LNCAP (cell line): ENCODE measurements around the gene AHCYL2.
A peak's percentile ranks its signal among the peaks of the same experiment; 100 is the strongest.

Source experiments
- TF ChIP-seq, protein P1 (sequence below): fragments of 450-650 bp; IDR thresholded peaks from 2 replicates; pipeline ENCODE4 v1.5.1; 2017; ENCODE audit warnings: mild to moderate bottlenecking

The AHCYL2 gene

DNA sequence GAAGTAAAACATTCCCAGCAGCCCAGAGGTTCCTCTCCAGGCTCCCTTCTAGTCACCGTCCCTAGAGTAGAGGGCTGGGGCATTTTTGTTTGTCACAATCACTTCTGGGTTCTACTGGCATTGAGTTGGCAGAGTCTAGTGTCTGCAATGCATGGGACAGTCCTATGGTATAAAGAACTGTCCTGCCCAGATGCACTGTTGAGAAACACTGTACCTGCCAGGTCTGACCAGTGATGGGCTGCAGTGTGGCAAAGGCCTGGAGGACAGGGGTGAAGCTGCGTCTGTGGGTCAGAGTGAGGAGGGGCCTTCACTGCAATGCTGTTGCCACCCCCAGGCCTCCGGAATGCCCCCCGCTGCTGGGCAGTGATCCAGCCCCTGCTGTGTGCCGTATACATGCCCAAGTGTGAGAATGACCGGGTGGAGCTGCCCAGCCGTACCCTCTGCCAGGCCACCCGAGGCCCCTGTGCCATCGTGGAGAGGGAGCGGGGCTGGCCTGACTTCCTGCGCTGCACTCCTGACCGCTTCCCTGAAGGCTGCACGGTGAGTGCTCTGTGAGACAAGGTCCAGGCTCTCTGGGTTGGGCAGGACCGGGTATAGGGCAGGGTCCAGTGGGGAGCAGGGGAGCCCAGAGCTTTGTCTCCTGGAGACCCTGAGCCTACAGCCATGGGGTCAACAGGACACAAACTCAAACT, 21.6 kb upstream of the AHCYL2 start:
- TF ChIP-seq, protein P1, sequence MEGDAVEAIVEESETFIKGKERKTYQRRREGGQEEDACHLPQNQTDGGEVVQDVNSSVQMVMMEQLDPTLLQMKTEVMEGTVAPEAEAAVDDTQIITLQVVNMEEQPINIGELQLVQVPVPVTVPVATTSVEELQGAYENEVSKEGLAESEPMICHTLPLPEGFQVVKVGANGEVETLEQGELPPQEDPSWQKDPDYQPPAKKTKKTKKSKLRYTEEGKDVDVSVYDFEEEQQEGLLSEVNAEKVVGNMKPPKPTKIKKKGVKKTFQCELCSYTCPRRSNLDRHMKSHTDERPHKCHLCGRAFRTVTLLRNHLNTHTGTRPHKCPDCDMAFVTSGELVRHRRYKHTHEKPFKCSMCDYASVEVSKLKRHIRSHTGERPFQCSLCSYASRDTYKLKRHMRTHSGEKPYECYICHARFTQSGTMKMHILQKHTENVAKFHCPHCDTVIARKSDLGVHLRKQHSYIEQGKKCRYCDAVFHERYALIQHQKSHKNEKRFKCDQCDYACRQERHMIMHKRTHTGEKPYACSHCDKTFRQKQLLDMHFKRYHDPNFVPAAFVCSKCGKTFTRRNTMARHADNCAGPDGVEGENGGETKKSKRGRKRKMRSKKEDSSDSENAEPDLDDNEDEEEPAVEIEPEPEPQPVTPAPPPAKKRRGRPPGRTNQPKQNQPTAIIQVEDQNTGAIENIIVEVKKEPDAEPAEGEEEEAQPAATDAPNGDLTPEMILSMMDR, result no peak

DNA sequence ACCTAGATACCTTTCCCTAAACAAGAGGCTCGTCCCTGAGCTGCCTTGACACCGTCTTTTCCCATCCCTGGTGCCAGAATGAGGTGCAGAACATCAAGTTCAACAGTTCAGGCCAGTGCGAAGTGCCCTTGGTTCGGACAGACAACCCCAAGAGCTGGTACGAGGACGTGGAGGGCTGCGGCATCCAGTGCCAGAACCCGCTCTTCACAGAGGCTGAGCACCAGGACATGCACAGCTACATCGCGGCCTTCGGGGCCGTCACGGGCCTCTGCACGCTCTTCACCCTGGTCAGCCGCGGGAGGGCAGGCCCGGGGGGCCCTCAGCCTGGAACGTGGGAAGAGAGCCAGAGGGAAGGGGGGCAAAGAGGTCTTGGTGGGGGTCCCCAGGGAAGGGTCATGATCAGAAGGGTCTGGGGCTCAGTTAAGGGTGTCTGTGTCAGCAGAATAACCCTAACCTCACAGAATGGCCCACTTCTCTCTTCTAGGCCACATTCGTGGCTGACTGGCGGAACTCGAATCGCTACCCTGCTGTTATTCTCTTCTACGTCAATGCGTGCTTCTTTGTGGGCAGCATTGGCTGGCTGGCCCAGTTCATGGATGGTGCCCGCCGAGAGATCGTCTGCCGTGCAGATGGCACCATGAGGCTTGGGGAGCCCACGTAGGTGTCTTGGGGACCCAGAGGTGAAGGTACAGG, 19.6 kb upstream of the AHCYL2 start:
- TF ChIP-seq, protein P1, result no peak

DNA sequence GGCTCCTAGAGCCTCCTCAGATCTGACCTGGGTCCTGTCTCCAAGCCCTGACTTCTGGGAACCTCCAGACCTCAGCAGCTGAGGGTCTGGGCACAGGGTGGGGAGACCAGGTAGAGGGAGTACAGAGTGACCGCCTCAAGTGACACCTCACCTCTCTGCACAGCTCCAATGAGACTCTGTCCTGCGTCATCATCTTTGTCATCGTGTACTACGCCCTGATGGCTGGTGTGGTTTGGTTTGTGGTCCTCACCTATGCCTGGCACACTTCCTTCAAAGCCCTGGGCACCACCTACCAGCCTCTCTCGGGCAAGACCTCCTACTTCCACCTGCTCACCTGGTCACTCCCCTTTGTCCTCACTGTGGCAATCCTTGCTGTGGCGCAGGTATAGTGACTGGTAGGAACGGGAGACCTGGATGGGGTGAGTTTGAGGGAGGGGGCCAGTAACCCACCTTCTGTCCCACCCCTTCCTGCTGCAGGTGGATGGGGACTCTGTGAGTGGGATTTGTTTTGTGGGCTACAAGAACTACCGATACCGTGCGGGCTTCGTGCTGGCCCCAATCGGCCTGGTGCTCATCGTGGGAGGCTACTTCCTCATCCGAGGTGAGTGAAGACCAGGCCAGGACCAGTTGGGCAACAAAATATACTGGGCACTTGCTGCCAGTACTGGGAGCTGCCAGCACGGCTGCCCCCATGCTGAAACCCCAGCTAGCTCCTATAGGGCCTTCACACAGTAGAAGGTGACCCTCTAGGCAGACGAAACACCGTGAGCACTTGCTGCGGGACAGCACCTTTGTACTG, 18.6 kb upstream of the AHCYL2 start:
- TF ChIP-seq, protein P1, result no peak

DNA sequence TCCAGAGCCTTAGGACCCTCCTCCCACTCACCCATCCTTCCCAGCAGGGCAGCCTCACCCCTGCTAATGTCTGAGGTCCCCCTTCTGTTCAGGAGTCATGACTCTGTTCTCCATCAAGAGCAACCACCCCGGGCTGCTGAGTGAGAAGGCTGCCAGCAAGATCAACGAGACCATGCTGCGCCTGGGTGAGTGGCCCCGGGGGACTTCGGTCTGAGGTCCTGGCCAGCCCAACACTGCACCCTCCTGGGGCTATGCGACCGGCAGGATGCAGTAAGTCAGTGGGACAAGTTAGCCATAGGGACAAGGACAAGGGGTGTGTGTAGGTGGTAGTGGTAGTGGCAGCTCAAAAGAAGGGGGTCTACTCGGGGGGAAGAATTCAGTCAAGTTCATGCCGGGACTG, 16.2 kb upstream of the AHCYL2 start:
- TF ChIP-seq, protein P1, result no peak

DNA sequence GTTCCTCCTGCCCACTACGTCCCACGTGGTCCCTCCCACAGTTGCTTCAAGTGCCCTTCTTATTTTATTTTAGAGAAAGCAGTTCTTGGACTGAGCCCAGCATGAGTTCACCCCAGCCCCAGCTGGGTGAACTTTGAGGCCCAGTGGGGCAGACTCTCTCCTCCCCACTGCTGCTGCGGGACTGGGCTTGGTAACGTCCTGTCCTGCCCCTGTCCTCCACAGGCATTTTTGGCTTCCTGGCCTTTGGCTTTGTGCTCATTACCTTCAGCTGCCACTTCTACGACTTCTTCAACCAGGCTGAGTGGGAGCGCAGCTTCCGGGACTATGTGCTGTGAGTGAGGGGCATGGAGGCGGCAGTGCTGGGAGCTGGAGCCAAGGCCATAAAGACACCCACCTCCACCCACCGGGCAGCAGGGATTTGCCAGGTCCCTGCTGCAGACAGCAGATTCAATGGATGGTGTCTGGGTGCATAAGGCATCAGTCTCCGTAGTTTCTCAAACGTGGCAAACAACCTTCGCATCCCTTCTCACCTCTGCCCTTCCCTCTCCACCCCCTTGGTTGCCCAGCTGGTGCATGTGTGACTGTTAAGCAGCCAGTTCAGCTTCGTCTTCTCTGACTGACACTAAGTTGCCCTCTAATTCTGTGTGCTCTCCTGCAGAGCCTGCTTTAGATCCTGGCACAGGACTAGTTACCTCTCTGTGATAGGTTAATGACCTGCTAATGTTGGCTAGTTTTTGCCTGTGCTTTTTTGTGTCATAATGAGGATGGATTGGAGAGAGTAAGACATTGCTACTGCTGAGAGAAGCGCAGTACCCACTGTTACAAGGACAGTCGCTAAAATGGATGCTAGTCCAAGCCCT, 15.5 kb upstream of the AHCYL2 start:
- TF ChIP-seq, protein P1, result no peak

DNA sequence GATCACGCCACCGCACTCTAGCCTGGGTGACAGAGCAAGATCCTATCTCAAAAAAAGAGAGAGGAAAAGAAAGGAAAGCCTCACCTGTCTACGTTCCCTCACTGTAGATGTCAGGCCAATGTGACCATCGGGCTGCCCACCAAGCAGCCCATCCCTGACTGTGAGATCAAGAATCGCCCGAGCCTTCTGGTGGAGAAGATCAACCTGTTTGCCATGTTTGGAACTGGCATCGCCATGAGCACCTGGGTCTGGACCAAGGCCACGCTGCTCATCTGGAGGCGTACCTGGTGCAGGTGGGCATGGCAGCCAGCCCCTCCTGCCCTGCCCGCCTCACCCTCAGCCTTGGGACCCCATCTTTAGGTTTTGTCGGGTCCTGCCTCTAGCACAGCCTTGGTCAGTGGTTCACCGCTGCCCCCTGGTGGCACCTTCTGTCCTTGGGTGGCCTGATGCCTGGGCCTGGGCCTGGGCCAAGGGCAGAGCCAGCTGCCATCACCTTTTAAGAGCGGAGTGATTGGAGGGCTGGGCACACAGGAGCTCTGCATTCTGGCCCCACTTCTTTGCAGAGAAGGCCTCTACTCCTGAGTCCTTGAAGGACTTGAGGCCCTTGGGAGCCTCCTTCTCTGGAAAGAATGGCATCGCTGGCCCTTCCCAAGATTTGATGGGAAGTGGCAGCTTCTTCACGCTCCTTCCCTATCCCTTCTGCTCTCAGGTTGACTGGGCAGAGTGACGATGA, 14.4 kb upstream of the AHCYL2 start:
- TF ChIP-seq, protein P1, result peak; percentile 91
